K562 (cell line): ENCODE measurements around the gene TRAP1. TPM values are rescaled to one million over a fixed set of nuclear protein-coding genes. Genes with fewer than 3 reads are reported as not detected.

ENCODE experiments used
- CBFB ChIP-seq: sonication (generic); formaldehyde crosslinking; IDR thresholded peaks from 2 replicates; pipeline ENCODE4 v1.4.0; 2020; ENCODE audit warnings: mild to moderate bottlenecking, missing genetic modification reagents
- CBX5 ChIP-seq: IDR thresholded peaks from 2 replicates; pipeline ENCODE4 v1.6.1; 2014; ENCODE audit warnings: low read depth, borderline replicate concordance
- CHD2 ChIP-seq: IDR thresholded peaks from 2 replicates; pipeline ENCODE4 v1.6.1; 2011; ENCODE audit warnings: low read depth, low read length
- CTBP1 ChIP-seq: fragments of 450-650 bp; IDR thresholded peaks from 2 replicates; pipeline ENCODE4 v1.6.1; 2016; ENCODE audit warnings: borderline replicate concordance
- JUNB ChIP-seq: fragments of 450-650 bp; formaldehyde crosslinking; conservative IDR thresholded peaks from 2 replicates; pipeline ENCODE4 v1.4.0; 2020; ENCODE audit warnings: mild to moderate bottlenecking
- KDM5B ChIP-seq: fragments of 200-600 bp; sonication (generic); IDR thresholded peaks from 2 replicates; pipeline ENCODE4 v1.6.1; 2012; ENCODE audit warnings: low read depth, mild to moderate bottlenecking, moderate library complexity, low read length, control low read depth, inconsistent platforms; ENCODE audit not compliant: insufficient replicate concordance
- NCOA1 ChIP-seq: fragments of 450-650 bp; IDR thresholded peaks from 2 replicates; pipeline ENCODE4 v1.6.1; 2016; ENCODE audit warnings: low read depth
- NONO ChIP-seq, 2 experiments: fragments of 200-400 bp in 1 of 2; fragments of 450-650 bp in 1 of 2; formaldehyde crosslinking in 1 of 2; IDR thresholded peaks; 2 replicates each; pipeline ENCODE4 v1.6.1; 2017; ENCODE audit warnings: low read depth in 2 of 2, mild to moderate bottlenecking in 2 of 2, moderate library complexity in 2 of 2, low read length in 1 of 2
- POLR2G ChIP-seq: fragments of 200-400 bp; formaldehyde crosslinking; IDR thresholded peaks from 2 replicates; pipeline ENCODE4 v1.6.1; 2017; ENCODE audit warnings: low read depth, mild to moderate bottlenecking, antibody characterized with exemption, low read length, moderate library complexity
- RNF219 ChIP-seq: fragments of 250-450 bp; sonication (Bioruptor Pico); IDR thresholded peaks from 2 replicates; pipeline ENCODE4 v1.5.0; 2022; ENCODE audit warnings: mild to moderate bottlenecking
- SIX5 ChIP-seq, 2 experiments: IDR thresholded peaks; 2 replicates each; pipeline ENCODE4 v1.6.1; 2011; ENCODE audit warnings: low read length in 2 of 2, borderline replicate concordance in 1 of 2, low read depth in 1 of 2, mild to moderate bottlenecking in 1 of 2, moderate library complexity in 1 of 2; ENCODE audit not compliant: insufficient read depth in 1 of 2
- TAF15 ChIP-seq: fragments of 200-400 bp; formaldehyde crosslinking; IDR thresholded peaks from 2 replicates; pipeline ENCODE4 v1.6.1; 2017; ENCODE audit warnings: mild to moderate bottlenecking, low read depth, low read length, moderate library complexity
- ZKSCAN8 ChIP-seq: fragments of 200-800 bp; sonication (Bioruptor generic); IDR thresholded peaks from 2 replicates; pipeline ENCODE4 v1.6.1; 2016; ENCODE audit warnings: missing genetic modification characterization, missing compliant biosample characterization
- ZNF232 ChIP-seq: sonication (generic); formaldehyde crosslinking; IDR thresholded peaks from 2 replicates; pipeline ENCODE4 v1.8.0; 2022; ENCODE audit warnings: mild to moderate bottlenecking, missing genetic modification reagents
- ZNF395 ChIP-seq: fragments of 200-800 bp; sonication (Bioruptor generic); IDR thresholded peaks from 2 replicates; pipeline ENCODE4 v1.6.1; 2017; ENCODE audit warnings: missing genetic modification characterization, missing compliant biosample characterization
- ZNF76 ChIP-seq: fragments of 250-450 bp; sonication (Bioruptor Pico); IDR thresholded peaks from 2 replicates; pipeline ENCODE4 v1.4.0; 2020; ENCODE audit warnings: mild to moderate bottlenecking, moderate library complexity, borderline replicate concordance
- polyA plus RNA-seq, 8 experiments: library from polyadenylated mRNA; depleted of rRNA in 4 of 8; stranded (reverse) in 5 of 8; unstranded in 3 of 8; fragments of >200 nt; fragmentation: Nextera tagmentation in 2 of 8; fragmentation: Illumina TruSeq in 1 of 8; extraction: Ambion mirVana in 2 of 8; extraction: Trizol in 1 of 8; gene quantifications; 2 replicates each; pipeline versions ENCODE4 v1.2.1 to v1.2.3, GENCODE V29; 2011 to 2014; ENCODE audit warnings: inconsistent platforms in 1 of 8, missing spikeins in 1 of 8
- total RNA-seq, 7 experiments: library from RNA; depleted of rRNA in 6 of 7; stranded (reverse); fragments of >200 nt in 6 of 7; fragmentation: Illumina TruSeq in 2 of 7; extraction: Trizol in 2 of 7; gene quantifications; 2 replicates each; pipeline versions ENCODE4 v1.2.1 to v1.2.3, GENCODE V29; 2011 to 2021; ENCODE audit warnings: low replicate concordance in 1 of 7
- TF ChIP-seq, protein P1 (sequence below): IDR thresholded peaks from 2 replicates; pipeline ENCODE4 v1.6.1; 2014; ENCODE audit warnings: antibody characterized with exemption
- TF ChIP-seq, protein P2 (sequence below), 2 experiments: fragments of 450-650 bp in 1 of 2; sonication (generic) in 1 of 2; formaldehyde crosslinking in 1 of 2; IDR thresholded peaks in 1 of 2; conservative IDR thresholded peaks in 1 of 2; 2 replicates each; pipeline versions ENCODE4 v1.6.1 to v1.8.1; 2016 to 2023; ENCODE audit warnings: mild to moderate bottlenecking in 2 of 2, moderate library complexity in 2 of 2, inconsistent platforms in 1 of 2, missing genetic modification reagents in 1 of 2
- TF ChIP-seq, protein P3 (sequence below): sonication (generic); formaldehyde crosslinking; IDR thresholded peaks from 2 replicates; pipeline ENCODE4 v1.8.1; 2023; ENCODE audit warnings: mild to moderate bottlenecking, missing genetic modification reagents, moderate library complexity

The TRAP1 gene
- total and polyA plus RNA-seq, 9 of the 15 experiments (the other 6 are each of a cell fraction or from before 2014, with no cell fraction given), result 19.1 to 436 (median 301) TPM

GRCh38 chr16:3611146-3611975, 106.0 kb downstream of the TRAP1 start, which contains the start of gene SLX4 (continued):
- TF ChIP-seq CBFB (CRISPR knock-in tag) (no peak), RNF219 (CRISPR knock-in tag) (no peak), TAF15 (no peak), SIX5 (IDR thresholded peaks at IDR 0.05; ENCODE audit: borderline replicate concordance in 1 of 2, insufficient read depth in 1 of 2, low read depth in 1 of 2, low read length in 2 of 2) (no peak), CHD2 (no peak), ZNF232 (CRISPR knock-in tag) (no peak), KDM5B (peak; percentile 48), CBX5 (no peak), NCOA1 (no peak), CTBP1 (peak; percentile 53), NONO (IDR thresholded peaks at IDR 0.05; ENCODE audit: low read depth in 2 of 2, low read length in 1 of 2) (no peak; a peak in 1 of 4 replicates), ZKSCAN8 (no peak), POLR2G (peak; percentile 85), JUNB (no peak), ZNF395 (CRISPR knock-in tag) (peak; percentile 62; the same call in 1 of the 2 replicates), ZNF76 (CRISPR knock-in tag) (no peak)
- TF ChIP-seq, protein P1, sequence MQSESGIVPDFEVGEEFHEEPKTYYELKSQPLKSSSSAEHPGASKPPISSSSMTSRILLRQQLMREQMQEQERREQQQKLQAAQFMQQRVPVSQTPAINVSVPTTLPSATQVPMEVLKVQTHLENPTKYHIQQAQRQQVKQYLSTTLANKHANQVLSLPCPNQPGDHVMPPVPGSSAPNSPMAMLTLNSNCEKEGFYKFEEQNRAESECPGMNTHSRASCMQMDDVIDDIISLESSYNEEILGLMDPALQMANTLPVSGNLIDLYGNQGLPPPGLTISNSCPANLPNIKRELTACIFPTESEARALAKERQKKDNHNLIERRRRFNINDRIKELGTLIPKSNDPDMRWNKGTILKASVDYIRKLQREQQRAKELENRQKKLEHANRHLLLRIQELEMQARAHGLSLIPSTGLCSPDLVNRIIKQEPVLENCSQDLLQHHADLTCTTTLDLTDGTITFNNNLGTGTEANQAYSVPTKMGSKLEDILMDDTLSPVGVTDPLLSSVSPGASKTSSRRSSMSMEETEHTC, result no peak
- TF ChIP-seq, protein P2, sequence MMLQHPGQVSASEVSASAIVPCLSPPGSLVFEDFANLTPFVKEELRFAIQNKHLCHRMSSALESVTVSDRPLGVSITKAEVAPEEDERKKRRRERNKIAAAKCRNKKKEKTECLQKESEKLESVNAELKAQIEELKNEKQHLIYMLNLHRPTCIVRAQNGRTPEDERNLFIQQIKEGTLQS (IDR thresholded peaks at IDR 0.05), result no peak
- TF ChIP-seq, protein P2 (CRISPR knock-in tag; conservative IDR thresholded peaks at IDR 0.05), result no peak
- TF ChIP-seq, protein P3, sequence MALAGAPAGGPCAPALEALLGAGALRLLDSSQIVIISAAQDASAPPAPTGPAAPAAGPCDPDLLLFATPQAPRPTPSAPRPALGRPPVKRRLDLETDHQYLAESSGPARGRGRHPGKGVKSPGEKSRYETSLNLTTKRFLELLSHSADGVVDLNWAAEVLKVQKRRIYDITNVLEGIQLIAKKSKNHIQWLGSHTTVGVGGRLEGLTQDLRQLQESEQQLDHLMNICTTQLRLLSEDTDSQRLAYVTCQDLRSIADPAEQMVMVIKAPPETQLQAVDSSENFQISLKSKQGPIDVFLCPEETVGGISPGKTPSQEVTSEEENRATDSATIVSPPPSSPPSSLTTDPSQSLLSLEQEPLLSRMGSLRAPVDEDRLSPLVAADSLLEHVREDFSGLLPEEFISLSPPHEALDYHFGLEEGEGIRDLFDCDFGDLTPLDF, result no peak
